NCI-H748 (cell line): ENCODE results near the gene C22orf42.
"Not testable (repeated sequence)": the region's sequence is repeated elsewhere in the genome, so short reads cannot be mapped to it uniquely, and the experiment has no call there.

Experiments used
- DNase-seq: peaks from one replicate; lab custom pipeline; 2025; ENCODE audit not compliant: unreplicated experiment; lab: John Stamatoyannopoulos, UW

Gene C22orf42

DNA sequence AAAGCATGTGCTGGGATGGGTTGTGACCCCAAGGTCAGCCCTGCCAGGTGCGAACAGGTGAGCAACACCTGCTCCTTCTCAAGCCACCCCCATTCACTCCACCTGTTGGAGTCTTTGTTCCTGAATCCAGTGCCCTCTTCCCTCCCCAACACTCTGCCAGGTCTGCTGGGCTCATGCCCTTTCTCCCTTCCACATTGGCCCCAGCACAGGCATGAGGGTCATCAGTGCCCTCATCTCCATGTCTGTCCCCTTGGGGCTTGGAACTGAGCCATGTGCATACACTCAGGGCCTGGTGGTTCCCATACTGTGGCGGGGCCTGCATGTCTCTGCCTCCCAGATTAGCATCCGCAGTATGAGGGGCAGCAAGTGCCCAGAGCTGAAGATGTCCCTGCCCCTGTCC, 26.7 kb upstream of the C22orf42 start:
- peak; percentile 58 for DNase-seq

- DNase-seq: no peak
These were observed 24.5 kb upstream of the C22orf42 start for GRCh38 chr22:32183625-32184024.

- DNase-seq: no peak
These were observed 21.9 kb upstream of the C22orf42 start for GRCh38 chr22:32181043-32181442.

DNA sequence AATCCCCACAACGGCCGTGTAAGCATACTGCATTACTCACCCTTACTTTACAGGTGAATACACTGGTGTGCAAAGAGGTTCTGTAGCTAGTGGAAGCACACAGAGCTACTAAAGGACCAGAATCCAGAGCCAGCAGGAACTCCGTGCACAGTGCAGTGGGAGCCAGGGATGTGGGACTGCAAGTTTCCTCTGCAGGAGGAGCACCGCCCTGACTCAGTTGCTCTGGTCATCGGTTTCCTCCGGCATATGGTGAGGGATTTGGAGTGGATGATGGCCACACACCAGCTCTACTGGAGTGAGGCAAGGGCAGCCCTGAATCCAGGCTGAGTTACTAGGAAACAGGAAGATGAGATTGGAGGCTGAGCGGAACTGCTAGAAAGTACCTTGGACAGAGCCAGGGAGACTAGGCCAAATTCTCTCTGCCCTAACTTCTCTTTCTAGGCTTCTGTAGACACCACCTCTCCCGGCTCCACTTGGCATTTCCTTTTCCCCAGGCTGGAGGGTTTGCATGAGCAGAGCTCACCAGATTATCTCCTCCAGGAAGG, 18.2 kb upstream of the C22orf42 start:
- no peak for DNase-seq

DNA sequence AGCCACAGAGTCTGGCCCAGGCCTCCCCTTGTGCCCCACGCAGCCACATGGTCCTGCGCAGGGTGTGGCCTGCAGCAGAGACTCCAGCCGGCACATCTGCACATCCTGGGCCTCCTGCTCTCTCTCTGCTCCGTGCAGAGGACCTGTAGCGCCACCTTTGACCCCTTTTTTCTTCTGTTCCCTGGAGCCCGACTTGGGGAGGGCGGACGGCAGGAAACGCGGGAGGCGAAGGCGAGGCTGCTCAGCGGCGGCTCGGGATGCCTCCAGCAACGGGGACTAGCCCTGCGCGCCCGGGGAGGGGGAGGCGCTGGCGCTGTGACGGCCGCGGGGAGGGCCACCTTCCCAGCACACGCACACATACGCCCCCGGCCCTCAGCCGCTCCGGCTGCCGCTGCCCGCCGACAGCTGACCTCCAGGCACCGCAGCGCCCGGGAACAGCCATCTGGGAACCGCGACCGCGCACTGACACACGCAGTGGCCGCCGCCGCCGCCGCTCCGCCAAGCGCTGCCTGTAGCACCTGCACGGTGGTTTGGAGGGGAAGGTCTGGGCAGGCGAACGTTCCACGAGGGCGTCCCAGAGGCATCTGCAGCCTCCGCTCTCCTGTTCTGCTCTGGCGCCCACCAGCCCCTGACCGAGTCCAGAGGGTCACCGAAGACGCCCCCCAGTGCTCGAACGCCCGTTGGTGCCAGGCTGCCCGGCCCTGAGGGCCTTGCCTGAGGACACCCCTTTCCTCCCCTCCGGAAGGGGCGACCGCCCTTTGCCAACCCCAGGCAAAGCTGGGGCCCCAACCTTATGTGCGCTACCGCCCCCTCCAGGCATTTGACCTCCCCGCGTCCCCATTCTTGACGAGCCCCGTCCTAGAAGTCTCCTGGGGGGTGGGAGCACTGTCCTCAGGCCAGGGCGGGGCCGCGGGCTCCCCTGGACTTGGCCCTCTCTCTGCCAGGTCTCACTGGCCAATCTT, 16.9 kb upstream of the C22orf42 start:
- peak; percentile 41 for DNase-seq

DNA sequence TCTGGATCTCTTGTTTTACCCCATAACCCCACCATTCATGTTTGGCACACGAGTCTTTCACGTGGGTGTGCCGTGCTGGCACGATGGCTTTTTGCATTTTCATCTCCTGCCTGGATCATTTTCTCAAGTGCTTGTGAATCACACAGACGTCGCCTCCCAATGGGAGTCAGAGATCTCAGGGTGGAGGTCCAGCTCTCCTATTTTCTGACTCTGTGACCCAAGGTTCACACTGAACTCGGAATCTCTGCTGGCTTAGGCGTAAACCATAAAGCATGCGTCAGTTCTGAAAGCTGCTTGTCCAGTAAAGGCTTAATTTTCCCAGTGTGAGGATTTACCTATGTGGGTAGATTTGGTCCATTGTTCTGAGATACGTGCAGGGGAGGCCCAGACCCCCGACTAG, 16.0 kb upstream of the C22orf42 start:
- DNase-seq: no peak

DNA sequence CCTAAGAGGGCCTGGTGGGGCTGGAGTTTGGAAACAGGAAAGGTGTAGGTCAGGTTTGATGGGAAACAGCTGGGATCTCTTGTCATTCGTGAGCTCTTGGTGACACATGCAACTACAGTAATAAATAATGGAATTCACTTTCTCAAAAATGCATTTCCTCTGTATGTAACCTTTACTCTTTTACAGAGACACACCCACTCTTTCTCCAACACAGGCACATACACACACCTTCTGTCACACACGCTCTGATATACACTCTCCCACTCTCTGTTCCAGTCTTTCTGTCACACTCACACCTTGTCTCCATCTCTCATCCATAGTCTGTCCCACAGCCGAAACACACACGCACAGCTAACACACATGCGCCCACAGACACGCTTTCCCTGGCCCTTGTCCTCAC, 6.6 kb upstream of the C22orf42 start:
- no peak for DNase-seq

GRCh38 chr22:32164075-32164860, 5.2 kb upstream of the C22orf42 start:
- DNase-seq: no peak

DNA sequence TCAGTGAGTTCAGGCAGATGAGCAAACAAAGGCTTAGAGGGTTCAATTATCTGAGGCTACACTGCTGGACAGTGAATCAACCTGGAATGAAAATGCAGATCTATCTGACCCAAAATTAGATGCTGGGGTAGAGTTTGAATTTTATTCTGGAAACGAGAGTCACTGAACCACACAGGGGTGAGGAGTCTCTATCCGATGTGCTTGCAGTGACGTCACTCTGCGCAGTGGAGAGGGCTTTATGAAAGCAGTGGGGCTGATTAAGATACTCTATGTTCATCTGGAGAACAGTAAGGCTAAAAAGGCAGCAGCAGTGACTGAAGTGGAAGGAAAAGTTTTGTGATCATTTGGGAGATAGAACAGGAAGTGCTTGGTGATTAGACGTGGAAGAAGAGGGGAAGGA, 1.3 kb upstream of the C22orf42 start:
- peak; percentile 3 for DNase-seq

DNA sequence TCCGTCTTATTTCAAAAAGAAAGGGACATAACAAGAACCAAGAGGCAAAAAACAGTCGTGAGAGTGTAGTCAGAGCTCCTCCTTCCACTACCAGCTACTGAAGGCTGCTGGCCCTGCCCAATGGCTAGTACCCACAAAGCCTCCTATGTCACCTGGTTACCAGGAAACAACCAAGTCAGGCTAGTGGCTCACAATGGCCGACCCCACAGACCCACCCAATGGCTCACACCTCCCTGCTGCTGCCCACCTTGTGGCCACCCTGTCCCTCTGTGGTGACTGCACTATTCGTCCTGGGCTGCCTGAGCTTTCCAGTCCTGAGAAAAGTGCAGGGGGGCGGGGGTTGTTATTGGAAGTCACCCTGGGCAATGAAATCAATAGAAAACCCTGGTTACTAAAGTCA, 1.5 kb downstream of the C22orf42 start:
- not testable (repeated sequence) for DNase-seq

DNA sequence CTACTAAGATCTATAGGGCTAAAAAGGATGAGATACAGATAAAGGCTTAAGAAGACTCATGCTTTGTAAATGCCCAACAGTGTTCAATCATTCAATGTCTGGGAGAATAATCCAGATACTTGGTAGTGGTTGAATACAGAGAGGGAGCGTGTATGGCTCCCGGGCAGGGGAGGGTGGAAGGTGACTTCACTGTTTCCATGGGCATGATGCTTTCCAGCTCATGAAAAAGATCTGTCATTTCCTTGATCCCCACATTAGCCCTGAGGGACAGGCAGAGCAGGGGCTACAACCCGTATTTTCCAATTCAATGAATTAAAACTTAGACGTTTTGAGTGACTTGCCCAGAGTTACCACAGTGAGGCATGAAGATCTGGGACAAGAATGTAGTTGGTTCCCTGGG, 4.4 kb downstream of the C22orf42 start:
- not testable (repeated sequence) for DNase-seq

DNA sequence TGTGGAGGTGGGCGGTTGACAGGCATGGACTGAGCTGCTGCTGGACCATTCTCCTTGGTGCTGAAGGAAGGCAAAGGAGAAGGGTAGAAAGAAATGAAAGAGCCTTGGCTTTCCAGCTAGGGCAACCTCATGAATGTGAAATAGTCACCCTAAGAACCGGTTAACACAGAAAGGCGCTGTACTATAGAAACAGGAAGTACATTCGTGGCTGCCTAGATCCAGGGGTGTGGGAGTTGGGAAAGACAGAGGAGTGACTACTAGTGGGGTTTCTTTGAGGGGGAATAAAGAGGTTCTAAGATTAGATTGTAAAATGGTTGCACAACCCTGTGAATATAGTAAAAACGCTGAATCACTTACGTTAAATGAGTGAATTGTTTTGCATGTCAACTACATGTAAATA, 7.5 kb downstream of the C22orf42 start:
- not testable (repeated sequence) for DNase-seq

DNA sequence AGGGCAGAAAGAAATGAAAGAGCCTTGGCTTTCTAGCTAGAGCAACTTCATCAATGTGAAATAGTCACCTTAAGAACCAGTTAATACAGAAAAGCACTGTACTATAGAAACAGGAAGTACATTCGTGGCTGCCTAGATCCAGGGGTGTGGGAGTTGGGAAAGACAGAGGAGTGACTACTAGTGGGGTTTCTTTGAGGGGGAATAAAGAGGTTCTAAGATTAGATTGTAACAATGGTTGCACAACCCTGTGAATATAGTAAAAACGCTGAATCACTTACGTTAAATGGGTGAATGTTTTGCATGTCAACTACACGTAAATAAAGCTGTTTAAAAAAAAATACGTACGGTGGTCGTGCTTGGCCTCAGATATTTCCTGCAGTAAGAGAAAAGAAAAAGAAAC, 8.5 kb downstream of the C22orf42 start:
- not testable (repeated sequence) for DNase-seq

- not testable (repeated sequence) for DNase-seq
These were observed 10.7 kb downstream of the C22orf42 start for GRCh38 chr22:32148372-32148771.

GRCh38 chr22:32147128-32147527, 12.0 kb downstream of the C22orf42 start:
- DNase-seq: peak; percentile 75

DNA sequence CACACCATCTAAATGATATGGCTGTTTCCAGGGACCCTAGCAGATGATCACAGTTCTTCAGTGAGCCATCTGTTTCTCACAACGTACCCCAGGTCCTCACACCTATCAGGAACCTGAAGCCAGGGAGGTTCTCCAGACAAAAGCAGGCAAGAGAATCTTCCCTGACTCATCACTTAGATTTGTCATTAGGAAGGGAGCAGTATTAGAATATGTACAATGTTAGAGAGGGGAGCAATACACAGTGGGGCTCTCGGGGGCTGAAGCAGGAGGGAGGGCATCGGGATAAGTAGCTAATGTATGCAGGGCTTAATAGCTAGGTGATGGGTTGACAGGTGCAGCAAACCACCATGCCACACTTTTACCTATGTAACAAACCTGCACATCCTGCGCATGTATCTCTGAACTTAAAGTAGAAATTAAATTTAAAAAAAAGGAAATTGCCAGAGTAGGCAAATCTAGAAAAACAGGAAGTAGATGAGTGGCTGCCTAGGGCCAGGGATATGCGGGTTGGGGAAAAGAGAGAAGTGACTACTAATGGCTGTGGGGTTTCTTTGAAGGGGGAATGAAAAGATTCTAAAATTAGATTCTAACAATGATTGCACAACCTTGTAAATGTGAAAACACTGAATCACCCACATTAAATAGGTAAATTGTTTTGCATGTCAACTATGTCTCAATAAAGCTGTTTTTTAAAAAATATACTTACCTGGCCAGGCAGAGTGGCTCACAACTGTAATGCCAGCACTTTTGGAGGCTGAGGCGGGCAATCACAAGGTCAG, 14.4 kb downstream of the C22orf42 start:
- no peak for DNase-seq

GRCh38 chr22:32142600-32142999, 16.5 kb downstream of the C22orf42 start:
- DNase-seq: no peak

- DNase-seq: peak; percentile 29
These were observed 18.4 kb downstream of the C22orf42 start for GRCh38 chr22:32140688-32141087.

DNA sequence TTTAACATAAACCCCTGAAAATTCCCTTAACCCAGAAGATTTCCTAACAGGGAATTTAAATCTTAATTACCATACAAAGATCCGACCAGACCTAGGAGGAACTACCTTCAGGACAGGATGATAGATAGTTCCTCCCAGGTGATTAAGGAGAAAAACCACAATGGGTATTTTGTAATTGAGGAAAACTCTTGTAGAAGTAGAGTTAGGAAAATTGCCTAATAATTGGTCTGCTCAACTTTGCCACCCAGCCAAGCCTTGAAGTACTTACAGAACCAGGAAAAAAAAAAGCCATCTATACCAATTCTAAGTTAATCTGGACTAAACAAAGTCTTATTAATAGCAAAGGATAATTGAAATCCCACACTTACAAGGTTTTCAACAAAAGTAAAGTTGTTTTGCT, 20.5 kb downstream of the C22orf42 start:
- DNase-seq: not testable (repeated sequence)

DNA sequence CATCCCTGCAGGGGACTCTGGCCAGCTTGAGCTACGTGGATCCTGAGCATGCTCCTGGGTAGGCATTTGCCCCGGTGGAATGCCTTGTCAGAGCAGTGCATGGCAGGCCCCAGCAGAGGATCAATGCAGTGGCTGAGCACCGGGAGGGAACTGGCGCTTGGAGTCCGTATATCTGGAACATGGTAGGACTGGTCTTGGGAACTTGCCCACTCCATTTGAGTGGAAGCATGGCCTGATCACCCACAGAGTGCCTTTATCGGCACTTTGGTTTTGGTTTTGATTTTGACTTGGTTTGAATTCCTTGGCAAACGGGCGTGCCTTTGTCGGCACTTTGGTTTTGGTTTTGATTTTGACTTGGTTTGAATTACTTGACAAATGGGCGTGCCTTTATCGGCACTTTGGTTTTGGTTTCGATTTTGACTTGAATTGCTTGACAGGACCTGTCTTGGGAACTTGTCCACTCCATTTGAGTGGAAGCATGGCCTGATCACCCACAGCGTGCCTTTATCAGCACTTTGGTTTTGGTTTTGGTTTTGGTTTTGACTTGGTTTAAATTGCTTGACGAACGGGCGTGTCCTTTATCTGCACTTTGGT, 21.3 kb downstream of the C22orf42 start:
- DNase-seq: peak; percentile 41
